H4 (cell line): ENCODE data around the gene RACGAP1. TPM values are rescaled to one million over a fixed set of nuclear protein-coding genes. Genes with fewer than 3 reads are reported as not detected.
A peak's percentile ranks its signal among the peaks of the same experiment; 100 is the strongest.

Experiments
- DNase-seq: peaks from one replicate; pipeline ENCODE4 v3.0.0-alpha.2; 2015; ENCODE audit warnings: low spot score
- total RNA-seq: library from RNA; depleted of rRNA; stranded (reverse); fragments of >200 nt; shearing (Covaris generic); gene quantifications from 2 replicates; pipeline ENCODE4 v1.2.3, GENCODE V29; 2014; rRNA removed

The RACGAP1 gene
- total RNA-seq = 115 and 140 TPM in 2 replicates

- DNase-seq = peak; percentile 99
Observed at GRCh38 chr12:50025187-50026059, at the start of gene RACGAP1. Gene RACGAP1 (minus strand): TSS chr12:50025494. CDS start chr12:50016715, 8,779 bp downstream.

- no peak for DNase-seq
Observed at GRCh38 chr12:50073712-50074111, 48.4 kb upstream of the RACGAP1 start.

GRCh38 chr12:50073206-50073605 is 47.9 kb upstream of the RACGAP1 start:
- no peak for DNase-seq

GRCh38 chr12:50072198-50072907 is 47.1 kb upstream of the RACGAP1 start:
- no peak for DNase-seq

- peak; percentile 75 for DNase-seq
Observed at GRCh38 chr12:50070314-50071060, 45.2 kb upstream of the RACGAP1 start.

- DNase-seq = no peak
Observed at GRCh38 chr12:50069539-50069938, 44.2 kb upstream of the RACGAP1 start.

GRCh38 chr12:50069069-50069468 is 43.8 kb upstream of the RACGAP1 start:
- DNase-seq = no peak

- DNase-seq = peak; percentile 54
Observed at GRCh38 chr12:50066402-50066801, 41.1 kb upstream of the RACGAP1 start.

GRCh38 chr12:50065726-50066310 is 40.5 kb upstream of the RACGAP1 start:
- DNase-seq = no peak

GRCh38 chr12:50062728-50063460 is 37.6 kb upstream of the RACGAP1 start:
- no peak for DNase-seq

GRCh38 chr12:50061946-50062686 is 36.8 kb upstream of the RACGAP1 start:
- no peak for DNase-seq

- no peak for DNase-seq
Observed at GRCh38 chr12:50061171-50061570, 35.9 kb upstream of the RACGAP1 start.

- DNase-seq = no peak
Observed at GRCh38 chr12:50060120-50060468, 34.8 kb upstream of the RACGAP1 start.

GRCh38 chr12:50059440-50060119 is 34.3 kb upstream of the RACGAP1 start:
- DNase-seq = no peak

GRCh38 chr12:50058743-50059312 is 33.5 kb upstream of the RACGAP1 start:
- DNase-seq = no peak

GRCh38 chr12:50057896-50058670 is 32.8 kb upstream of the RACGAP1 start:
- DNase-seq = no peak

GRCh38 chr12:50057000-50057841 is 31.9 kb upstream of the RACGAP1 start, which contains the start of gene ASIC1:
Gene ASIC1 (plus strand): TSS chr12:50057596. CDS start chr12:50058767, 1,171 bp downstream.
- peak; percentile 19 for DNase-seq

- no peak for DNase-seq
Observed at GRCh38 chr12:50056639-50056976, 31.3 kb upstream of the RACGAP1 start.
